GM23338 (cell line): ENCODE results near the gene SDC1.

ENCODE experiments used
- CREB1 ChIP-seq: fragments of 250-450 bp; sonication (Bioruptor Pico); IDR thresholded peaks from 2 replicates; pipeline ENCODE4 v1.5.0; 2020; ENCODE audit warnings: low read depth, mild to moderate bottlenecking, moderate library complexity
- CTCF ChIP-seq, 2 experiments: fragments of 200-600 bp in 1 of 2; sonication (generic) in 1 of 2; conservative IDR thresholded peaks; 2 replicates each; pipeline versions ENCODE4 v1.5.1 to v1.6.1; 2016 to 2017; ENCODE audit warnings: antibody characterized with exemption in 2 of 2, low read depth in 2 of 2, mild to moderate bottlenecking in 2 of 2, moderate library complexity in 1 of 2
- ETS1 ChIP-seq: IDR thresholded peaks from 2 replicates; pipeline ENCODE4 v1.6.1; 2016; ENCODE audit warnings: antibody characterized with exemption
- EZH2 ChIP-seq: fragments of 200-600 bp; sonication (generic); IDR thresholded peaks from one replicate; pipeline ENCODE4 v1.8.0; 2017; ENCODE audit warnings: antibody characterized with exemption, mild to moderate bottlenecking, low read depth; ENCODE audit not compliant: unreplicated experiment
- EZH2phosphoT487 ChIP-seq: fragments of 200-600 bp; sonication (generic); IDR thresholded peaks from one replicate; pipeline ENCODE4 v1.8.1; 2018; ENCODE audit warnings: antibody characterized with exemption; ENCODE audit not compliant: unreplicated experiment
- JUNB ChIP-seq: IDR thresholded peaks from one replicate; pipeline ENCODE4 v1.6.1; 2016; ENCODE audit warnings: antibody characterized with exemption; ENCODE audit not compliant: unreplicated experiment
- NANOG ChIP-seq: IDR thresholded peaks from 2 replicates; pipeline ENCODE4 v1.6.1; 2016; ENCODE audit warnings: antibody characterized with exemption, borderline replicate concordance
- POLR2AphosphoS5 ChIP-seq: IDR thresholded peaks from 2 replicates; pipeline ENCODE4 v1.6.1; 2016; ENCODE audit warnings: antibody characterized with exemption, low read depth
- REST ChIP-seq: IDR thresholded peaks from one replicate; pipeline ENCODE4 v1.6.1; 2018; ENCODE audit warnings: antibody characterized with exemption; ENCODE audit not compliant: unreplicated experiment
- STAT1 ChIP-seq: IDR thresholded peaks from one replicate; pipeline ENCODE4 v1.6.1; 2016; ENCODE audit warnings: antibody characterized with exemption; ENCODE audit not compliant: unreplicated experiment
- ZNF114 ChIP-seq: fragments of 250-450 bp; sonication (Bioruptor Pico); IDR thresholded peaks from 2 replicates; pipeline ENCODE4 v1.5.0; 2020; ENCODE audit warnings: mild to moderate bottlenecking, moderate library complexity
- ZNF331 ChIP-seq: fragments of 250-450 bp; sonication (Bioruptor Pico); IDR thresholded peaks from 2 replicates; pipeline ENCODE4 v1.5.0; 2020; ENCODE audit warnings: low read depth, mild to moderate bottlenecking, moderate library complexity
- ZNF462 ChIP-seq: fragments of 250-450 bp; sonication (Bioruptor Pico); IDR thresholded peaks from 2 replicates; pipeline ENCODE4 v1.5.0; 2020; ENCODE audit warnings: mild to moderate bottlenecking, moderate library complexity

GRCh38 chr2:20175267-20175666 lies 49.7 kb downstream of the SDC1 start:
- no peak for TF ChIP-seq CTCF (conservative IDR thresholded peaks at IDR 0.05; ENCODE audit: low read depth in 2 of 2)
- TF ChIP-seq REST: no peak
- no peak for TF ChIP-seq EZH2phosphoT487
- no peak for TF ChIP-seq EZH2
- TF ChIP-seq POLR2AphosphoS5: no peak
- no peak for TF ChIP-seq CREB1 (CRISPR knock-in tag)
- TF ChIP-seq ZNF114 (CRISPR knock-in tag): no peak
- no peak for TF ChIP-seq ETS1
- no peak for TF ChIP-seq JUNB
- no peak for TF ChIP-seq NANOG
- no peak for TF ChIP-seq ZNF331 (CRISPR knock-in tag)
- TF ChIP-seq STAT1: no peak
- TF ChIP-seq ZNF462 (CRISPR knock-in tag): no peak
